ENCODE data around the gene MED12L.

MED12L gene

GRCh38 chr3:151204530-151205402 lies 119.3 kb downstream of the MED12L start:
- TF ChIP-seq CTCF (IDR thresholded peaks at IDR 0.05; ENCODE audit: low read depth, low read length): no peak
- no peak overlapping the region for H3K4me3 ChIP-seq (ENCODE audit: low read depth, low read length)

GRCh38 chr3:151205482-151205881 lies 120.0 kb downstream of the MED12L start:
- no peak overlapping the region for H3K4me3 ChIP-seq (ENCODE audit: low read depth, low read length)
- TF ChIP-seq CTCF (IDR thresholded peaks at IDR 0.05; ENCODE audit: low read depth, low read length): no peak

- TF ChIP-seq CTCF (IDR thresholded peaks at IDR 0.05; ENCODE audit: low read depth, low read length): no peak
- H3K4me3 ChIP-seq (ENCODE audit: low read depth, low read length): no peak overlapping the region
These were observed 120.7 kb downstream of the MED12L start for GRCh38 chr3:151206201-151206600.

GRCh38 chr3:151209654-151210053 lies 124.2 kb downstream of the MED12L start:
- H3K4me3 ChIP-seq (ENCODE audit: low read depth, low read length): no peak overlapping the region
- TF ChIP-seq CTCF (IDR thresholded peaks at IDR 0.05; ENCODE audit: low read depth, low read length): no peak

GRCh38 chr3:151210676-151211381 lies 125.4 kb downstream of the MED12L start:
- no peak overlapping the region for H3K4me3 ChIP-seq (ENCODE audit: low read depth, low read length)
- TF ChIP-seq CTCF (IDR thresholded peaks at IDR 0.05; ENCODE audit: low read depth, low read length): no peak

GRCh38 chr3:151213151-151213550 lies 127.7 kb downstream of the MED12L start:
- TF ChIP-seq CTCF (IDR thresholded peaks at IDR 0.05; ENCODE audit: low read depth, low read length): no peak

GRCh38 chr3:151213881-151214280 lies 128.4 kb downstream of the MED12L start:
- no peak for TF ChIP-seq CTCF (IDR thresholded peaks at IDR 0.05; ENCODE audit: low read depth, low read length)
- H3K4me3 ChIP-seq (ENCODE audit: low read depth, low read length): no peak overlapping the region

More at GRCh38 chr3:151213151-151213550, 127.7 kb downstream of the MED12L start:
- H3K4me3 ChIP-seq (ENCODE audit: low read depth, low read length): no peak overlapping the region
